Measurements from ENCODE around the gene TMEM161A. TPM values are rescaled to one million over a fixed set of nuclear protein-coding genes. Genes with fewer than 3 reads are reported as not detected.
"Not testable (repeated sequence)": the region's sequence is repeated elsewhere in the genome, so short reads cannot be mapped to it uniquely, and the experiment has no call there.

The TMEM161A gene
- polyA plus RNA-seq, 3 donors, result 25.5 to 42.7 (median 36.7) TPM

- no peak for DNase-seq (ENCODE audit: extremely low read depth in 1 of 11, low read depth in 9 of 11, low spot score in 4 of 11)
Measured at GRCh38 chr19:19137556-19138108, 646 bp downstream of the TMEM161A start.

GRCh38 chr19:19135713-19136112 lies 2.6 kb downstream of the TMEM161A start:
- DNase-seq (ENCODE audit: extremely low read depth in 1 of 11, low read depth in 9 of 11, low spot score in 4 of 11), result not testable (repeated sequence)

DNA sequence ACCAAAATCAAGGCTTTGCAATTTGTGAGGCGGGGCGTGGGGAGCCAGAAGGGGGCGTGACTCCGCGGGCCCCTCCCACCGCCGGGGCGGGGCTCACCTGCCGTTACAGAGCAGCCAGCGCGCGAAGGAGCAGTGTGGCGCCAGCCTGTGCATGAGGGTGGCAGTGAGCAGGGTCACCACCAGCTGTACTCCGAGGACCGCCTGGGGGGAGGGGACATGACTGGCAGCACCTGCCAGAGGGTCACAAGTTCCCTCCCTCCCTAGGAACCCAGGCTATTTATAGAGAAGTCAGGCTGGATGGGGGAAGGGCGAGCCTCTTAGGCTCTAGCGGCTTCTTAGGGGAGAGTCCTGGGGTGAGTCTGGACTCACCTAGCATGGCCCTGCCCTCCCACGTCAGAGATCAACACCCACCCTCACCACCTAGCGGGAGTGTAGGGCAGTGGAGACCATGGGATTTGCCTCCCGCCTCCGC lies 3.6 kb downstream of the TMEM161A start:
- DNase-seq (ENCODE audit: extremely low read depth in 1 of 11, low read depth in 9 of 11, low spot score in 4 of 11), result peak in 7 of 11 donors; percentile 17 to 70 (median 46)

- no peak for DNase-seq (ENCODE audit: extremely low read depth in 1 of 11, low read depth in 9 of 11, low spot score in 4 of 11)
Measured at GRCh38 chr19:19133985-19134384, 4.3 kb downstream of the TMEM161A start.

GRCh38 chr19:19132912-19133311 lies 5.4 kb downstream of the TMEM161A start:
- no peak for DNase-seq (ENCODE audit: extremely low read depth in 1 of 11, low read depth in 9 of 11, low spot score in 4 of 11)

DNA sequence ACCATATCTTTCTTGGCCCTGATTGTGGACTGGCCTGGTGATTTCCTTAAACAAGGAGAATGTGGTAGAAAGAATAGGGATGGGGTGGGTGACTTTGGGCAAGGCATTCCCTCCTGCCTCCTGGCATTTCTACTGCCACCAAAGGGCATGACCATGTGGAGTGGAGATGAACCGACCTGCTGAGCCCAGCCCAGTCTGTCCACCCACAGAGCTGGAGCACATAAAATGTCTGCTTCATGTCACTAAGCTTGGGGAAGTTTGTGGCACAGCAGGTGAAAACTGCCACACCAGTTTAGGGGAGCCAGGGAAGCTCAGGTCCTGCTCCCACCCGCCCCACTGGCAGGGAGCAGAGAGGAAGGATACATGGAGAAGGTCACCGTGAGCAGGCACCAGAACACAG lies 6.3 kb downstream of the TMEM161A start:
- no peak for DNase-seq (ENCODE audit: extremely low read depth in 1 of 11, low read depth in 9 of 11, low spot score in 4 of 11)

- DNase-seq (ENCODE audit: extremely low read depth in 1 of 11, low read depth in 9 of 11, low spot score in 4 of 11), result no peak
Measured at GRCh38 chr19:19126102-19126501, 12.2 kb downstream of the TMEM161A start.

DNA sequence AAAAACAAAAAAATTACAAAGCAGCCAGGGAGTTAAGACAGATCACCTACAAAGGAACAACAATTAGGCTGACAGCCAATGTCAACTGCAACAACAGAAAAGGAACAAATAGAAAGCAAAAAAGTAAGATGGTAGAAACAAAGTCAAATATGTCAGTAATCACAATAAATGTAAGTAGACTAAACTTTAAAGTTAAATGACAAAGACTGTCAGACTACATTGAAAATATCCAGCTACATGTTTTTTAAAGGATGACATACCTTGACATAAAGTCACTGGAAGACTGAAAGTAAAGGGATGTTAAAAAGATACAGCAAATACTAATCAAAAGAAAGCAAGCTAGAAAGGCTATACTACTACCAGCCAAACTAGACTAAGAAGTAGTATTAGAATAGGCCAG lies 14.9 kb downstream of the TMEM161A start:
- DNase-seq (ENCODE audit: extremely low read depth in 1 of 11, low read depth in 9 of 11, low spot score in 4 of 11), result no peak

DNA sequence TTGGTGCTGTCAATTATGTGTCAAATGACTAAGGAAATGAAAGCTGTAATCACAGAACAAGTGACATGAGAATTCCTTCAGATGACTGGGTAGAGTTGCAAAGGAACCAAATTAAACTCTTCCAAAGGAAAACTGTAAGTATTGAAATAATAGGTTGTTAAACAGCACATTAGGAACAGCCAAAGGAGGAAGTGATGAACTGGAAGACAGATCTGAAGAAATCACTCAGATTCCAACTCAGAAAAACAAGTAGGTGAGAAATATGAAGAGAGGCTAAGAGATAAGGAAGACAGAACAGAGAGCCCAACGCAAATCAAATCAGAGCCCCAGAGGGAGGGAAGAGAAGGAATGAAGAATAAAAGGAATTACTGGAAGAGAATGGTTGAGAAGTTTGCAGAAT lies 15.4 kb downstream of the TMEM161A start:
- DNase-seq (ENCODE audit: extremely low read depth in 1 of 11, low read depth in 9 of 11, low spot score in 4 of 11), result no peak

DNA sequence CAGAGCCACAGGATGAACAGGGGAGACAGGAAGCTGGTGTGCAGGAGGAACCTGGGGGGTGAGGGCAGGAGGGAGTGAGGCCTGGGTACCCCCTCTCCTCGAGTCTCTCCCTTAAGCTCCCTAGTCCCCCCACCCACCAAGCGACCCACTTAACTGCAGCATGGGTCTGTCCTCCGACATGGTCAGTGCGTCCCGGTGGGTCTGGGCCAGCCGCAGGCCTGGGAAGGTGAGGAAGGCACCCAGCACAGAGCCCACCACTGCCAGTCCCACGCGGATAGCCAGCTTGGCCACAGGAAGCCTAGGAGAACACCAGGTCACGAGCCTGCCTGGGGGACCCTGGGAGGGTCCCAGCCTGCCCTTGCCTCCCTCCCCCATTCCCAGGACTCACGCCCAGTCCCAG lies 16.9 kb downstream of the TMEM161A start:
- no peak for DNase-seq (ENCODE audit: extremely low read depth in 1 of 11, low read depth in 9 of 11, low spot score in 4 of 11)

- peak in 9 of 11 donors; percentile 51 to 86 (median 72) for DNase-seq (ENCODE audit: extremely low read depth in 1 of 11, low read depth in 9 of 11, low spot score in 4 of 11)
Measured at GRCh38 chr19:19120308-19121231, 17.7 kb downstream of the TMEM161A start.

DNA sequence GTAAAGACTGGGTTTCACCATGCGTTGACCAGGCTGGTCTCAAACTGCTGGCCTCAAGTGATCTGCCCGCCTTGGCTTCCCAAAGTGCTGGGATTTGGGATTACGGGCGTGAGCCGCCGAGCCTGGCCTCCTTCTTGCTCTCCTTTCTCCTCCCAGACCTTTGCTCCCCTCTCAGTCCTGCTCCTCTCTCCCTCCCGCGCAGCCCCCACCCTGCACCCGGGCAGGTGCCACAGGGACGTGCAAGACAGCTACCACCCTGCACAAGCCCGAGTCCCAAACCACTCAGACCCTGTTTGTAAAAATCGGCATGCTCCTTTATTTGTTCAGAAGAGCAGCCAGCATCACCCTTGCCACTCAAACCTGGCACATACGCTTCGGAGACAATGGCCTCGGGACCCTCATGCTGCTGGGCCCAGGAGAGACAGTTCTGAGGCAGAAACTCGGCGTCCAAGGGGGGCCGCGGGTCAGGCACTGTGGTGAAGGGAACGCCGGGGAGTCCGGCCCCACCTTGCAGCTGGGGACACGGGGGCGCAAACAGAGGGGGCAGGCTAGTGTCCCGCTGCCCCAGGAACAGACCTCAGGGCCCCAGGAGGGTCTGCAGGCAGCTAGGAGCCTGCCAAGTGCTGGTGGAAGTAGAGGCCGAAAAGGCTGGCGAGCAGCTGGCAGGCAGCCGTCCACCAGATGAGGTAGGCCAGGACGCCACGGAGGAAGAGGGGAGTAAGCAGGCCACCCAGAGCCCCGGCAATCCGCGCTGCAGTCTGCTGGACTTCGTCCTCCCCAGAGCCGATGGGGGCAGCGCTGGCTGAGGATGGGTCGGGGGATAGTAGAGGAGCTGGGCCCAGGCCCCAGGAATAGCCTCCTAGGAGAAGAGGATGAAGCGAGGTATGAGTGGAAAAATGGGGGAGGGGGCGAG lies 18.7 kb downstream of the TMEM161A start:
- no peak for DNase-seq (ENCODE audit: extremely low read depth in 1 of 11, low read depth in 9 of 11, low spot score in 4 of 11)

- no peak for DNase-seq (ENCODE audit: extremely low read depth in 1 of 11, low read depth in 9 of 11, low spot score in 4 of 11)
Measured at GRCh38 chr19:19115954-19116353, 22.3 kb downstream of the TMEM161A start.

DNA sequence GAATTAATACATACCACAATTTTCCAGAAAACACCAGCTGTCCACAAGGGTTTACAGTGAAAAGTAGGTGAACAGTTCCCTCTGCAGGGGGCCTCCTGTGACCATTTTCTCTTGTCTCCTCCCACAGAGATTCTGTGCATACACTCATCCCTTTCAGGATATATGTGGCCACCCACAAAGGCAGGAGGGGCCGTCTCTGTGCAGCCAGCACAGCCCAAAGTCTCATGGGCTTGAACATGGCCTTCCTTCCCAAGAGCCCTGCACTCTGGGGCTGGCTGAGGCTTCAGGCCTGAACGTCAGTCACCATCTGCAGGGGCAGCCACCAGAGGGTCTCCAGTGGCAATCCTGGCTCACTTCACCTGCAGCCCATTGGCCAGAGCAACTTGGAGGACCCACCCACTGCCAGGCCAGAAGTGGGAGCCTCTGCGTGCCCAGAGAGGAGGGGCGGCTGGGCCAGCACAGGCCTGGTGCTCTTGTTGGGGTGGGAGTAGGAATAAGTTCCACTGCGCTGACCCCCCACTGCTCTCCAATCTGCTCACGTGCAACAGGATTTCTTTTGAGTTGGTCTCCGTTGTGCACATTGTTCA lies 25.1 kb downstream of the TMEM161A start:
- DNase-seq (ENCODE audit: extremely low read depth in 1 of 11, low read depth in 9 of 11, low spot score in 4 of 11), result peak in 1 of 11 donors; percentile 29

GRCh38 chr19:19111967-19112580 lies 26.2 kb downstream of the TMEM161A start:
- no peak for DNase-seq (ENCODE audit: extremely low read depth in 1 of 11, low read depth in 9 of 11, low spot score in 4 of 11)

GRCh38 chr19:19111136-19111835 lies 27.0 kb downstream of the TMEM161A start:
- DNase-seq (ENCODE audit: extremely low read depth in 1 of 11, low read depth in 9 of 11, low spot score in 4 of 11), result no peak

GRCh38 chr19:19110410-19111135 lies 27.7 kb downstream of the TMEM161A start:
- DNase-seq (ENCODE audit: extremely low read depth in 1 of 11, low read depth in 9 of 11, low spot score in 4 of 11), result peak in 3 of 11 donors; percentile 22 to 45 (median 38)

All from renal cortex interstitium (tissue), 11 donors.